Measurements from ENCODE around the gene ACTMAP.
"Not testable (repeated sequence)": the region's sequence is repeated elsewhere in the genome, so short reads cannot be mapped to it uniquely, and the experiment has no call there.

GRCh38 chr19:40732304-40732703, 18.0 kb downstream of the ACTMAP start:
- not testable (repeated sequence) for TF ChIP-seq CTCF (IDR thresholded peaks at IDR 0.05 in 2 of 3, conservative IDR thresholded peaks at IDR 0.05 in 1 of 3; ENCODE audit: borderline replicate concordance in 1 of 3, insufficient read depth in 1 of 3, low read depth in 2 of 3, low read length in 2 of 3); EZH2 (IDR thresholded peaks at IDR 0.05); RAD21 (IDR thresholded peaks at IDR 0.05; ENCODE audit: low read depth); POLR2A (IDR thresholded peaks at IDR 0.05; ENCODE audit: borderline replicate concordance, extremely low read depth, insufficient read depth, insufficient read length); CEBPB (IDR thresholded peaks at IDR 0.05; ENCODE audit: low read depth); SP1 (IDR thresholded peaks at IDR 0.05; ENCODE audit: low read depth); MAX (IDR thresholded peaks at IDR 0.05); POLR2AphosphoS5 (IDR thresholded peaks at IDR 0.05; ENCODE audit: low read depth, low read length)
